Liver (tissue), 9 donors: Measurements from ENCODE around the gene FBXO3. TPM values are rescaled to one million over a fixed set of nuclear protein-coding genes. Genes with fewer than 3 reads are reported as not detected.

Experiments used
- DNase-seq: peaks from one replicate; pipeline ENCODE4 v3.0.0-alpha.2; 2017; ENCODE audit warnings: low spot score
- H3K27ac ChIP-seq, 2 donors: one replicate each; pipeline ENCODE4 v1.7.0; 2013; ENCODE audit warnings: inconsistent platforms in 2 of 2, low read length in 2 of 2, control low read depth in 1 of 2, low read depth in 1 of 2, mild to moderate bottlenecking in 1 of 2
- H3K27me3 ChIP-seq, 4 donors: one replicate each; pipeline versions ENCODE4 v1.6.1 to v1.7.0; 2013; ENCODE audit warnings: low read length in 3 of 4, inconsistent platforms in 1 of 4, mild to moderate bottlenecking in 1 of 4, moderate library complexity in 1 of 4; ENCODE audit not compliant: control insufficient read depth in 4 of 4, insufficient read depth in 4 of 4
- H3K36me3 ChIP-seq, 4 donors: one replicate each; pipeline versions ENCODE4 v1.6.1 to v1.7.0; 2013; ENCODE audit warnings: low read length in 3 of 4, mild to moderate bottlenecking in 3 of 4, low read depth in 1 of 4, moderate library complexity in 1 of 4; ENCODE audit not compliant: control insufficient read depth in 4 of 4, insufficient read depth in 3 of 4
- H3K4me1 ChIP-seq, 4 donors: one replicate each; pipeline versions ENCODE4 v1.6.1 to v1.7.0; 2013; ENCODE audit warnings: low read length in 3 of 4, mild to moderate bottlenecking in 3 of 4, moderate library complexity in 1 of 4; ENCODE audit not compliant: control insufficient read depth in 4 of 4, insufficient read depth in 4 of 4
- H3K4me3 ChIP-seq, 3 donors: one replicate each; pipeline versions ENCODE4 v1.6.1 to v1.7.0; 2013; ENCODE audit warnings: low read length in 3 of 3, control low read depth in 1 of 3, low read depth in 1 of 3, mild to moderate bottlenecking in 1 of 3
- H3K9ac ChIP-seq, 2 donors: one replicate each; pipeline ENCODE4 v1.7.0; 2013; ENCODE audit warnings: low read length in 2 of 2, mild to moderate bottlenecking in 2 of 2, moderate library complexity in 2 of 2, control low read depth in 1 of 2, low read depth in 1 of 2
- H3K9me3 ChIP-seq, 4 donors: one replicate each; pipeline versions ENCODE4 v1.6.1 to v1.7.0; 2013; ENCODE audit warnings: low read length in 3 of 4; ENCODE audit not compliant: control insufficient read depth in 4 of 4
- ATF3 ChIP-seq: IDR thresholded peaks from 2 replicates; pipeline ENCODE4 v1.6.1; 2016; ENCODE audit warnings: antibody characterized with exemption
- CTCF ChIP-seq: fragments of 150-350 bp; IDR thresholded peaks from 2 replicates; pipeline ENCODE4 v1.5.1; 2017; ENCODE audit warnings: improper control_type of control experiment, low read depth, low read length; ENCODE audit not compliant: missing input control
- FOXA2 ChIP-seq: IDR thresholded peaks from 2 replicates; pipeline ENCODE4 v1.6.1; 2016; ENCODE audit warnings: antibody characterized with exemption
- GABPA ChIP-seq, 2 donors: IDR thresholded peaks in 1 of 2; conservative IDR thresholded peaks in 1 of 2; 2 replicates each; pipeline ENCODE4 v1.6.1; 2016; ENCODE audit warnings: antibody characterized with exemption in 2 of 2, mild to moderate bottlenecking in 1 of 2, moderate library complexity in 1 of 2
- HNF4A ChIP-seq, 2 donors: conservative IDR thresholded peaks; 2 replicates each; pipeline ENCODE4 v1.6.1; 2016; ENCODE audit warnings: antibody characterized with exemption in 2 of 2, mild to moderate bottlenecking in 2 of 2
- HNF4G ChIP-seq: IDR thresholded peaks from 2 replicates; pipeline ENCODE4 v1.6.1; 2016; ENCODE audit warnings: antibody characterized with exemption
- JUND ChIP-seq, 2 donors: IDR thresholded peaks; 2 replicates each; pipeline ENCODE4 v1.6.1; 2016; ENCODE audit warnings: antibody characterized with exemption in 2 of 2
- MAX ChIP-seq: IDR thresholded peaks from 2 replicates; pipeline ENCODE4 v1.6.1; 2016; ENCODE audit warnings: antibody characterized with exemption
- NR2F2 ChIP-seq: IDR thresholded peaks from 2 replicates; pipeline ENCODE4 v1.6.1; 2016; ENCODE audit warnings: antibody characterized with exemption
- RAD21 ChIP-seq, 2 donors: IDR thresholded peaks; 2 replicates each; pipeline ENCODE4 v1.6.1; 2016; ENCODE audit warnings: antibody characterized with exemption in 2 of 2, mild to moderate bottlenecking in 2 of 2
- REST ChIP-seq: IDR thresholded peaks from 2 replicates; pipeline ENCODE4 v1.6.1; 2016; ENCODE audit warnings: antibody characterized with exemption, mild to moderate bottlenecking
- RXRA ChIP-seq, 2 donors: IDR thresholded peaks; 2 replicates each; pipeline ENCODE4 v1.6.1; 2017 to 2018; ENCODE audit warnings: antibody characterized with exemption in 2 of 2, mild to moderate bottlenecking in 1 of 2
- SP1 ChIP-seq: IDR thresholded peaks from 2 replicates; pipeline ENCODE4 v1.6.1; 2018; ENCODE audit warnings: antibody characterized with exemption, mild to moderate bottlenecking
- YY1 ChIP-seq: IDR thresholded peaks from 2 replicates; pipeline ENCODE4 v1.6.1; 2016; ENCODE audit warnings: antibody characterized with exemption, mild to moderate bottlenecking
- ZBTB33 ChIP-seq: IDR thresholded peaks from 2 replicates; pipeline ENCODE4 v1.6.1; 2016; ENCODE audit warnings: antibody characterized with exemption
- WGBS: extraction: QIAGEN DNeasy Blood & Tissue Kit; methylation state at CpG from one replicate; pipeline ENCODE4 v1.1.7; 2013; 5-methylcytosine and 5-hydroxymethylcytosine counted together
- polyA plus RNA-seq, 2 donors: library from polyadenylated mRNA; stranded (reverse) in 1 of 2; unstranded in 1 of 2; fragments of 200-250 nt in 1 of 2; fragments of >200 nt in 1 of 2; fragmentation: Nextera tagmentation in 1 of 2; extraction: Ambion mirVana in 1 of 2; gene quantifications; one replicate each; pipeline versions ENCODE4 v1.2.1 to v1.2.3, GENCODE V29; 2013 to 2015
- total RNA-seq, 2 donors: library from RNA; depleted of rRNA; stranded (reverse); fragments of >200 nt; gene quantifications; one replicate each; pipeline ENCODE4 v1.2.3, GENCODE V29; 2014
- donor health status: healthy.
- donor health status: healthy.
- donor health status: healthy.
- donor health status: healthy.
- donor health status: healthy.

The FBXO3 gene
- total and polyA plus RNA-seq, 4 donors, result 12.2 to 36.4 (median 18.8) TPM

GRCh38 chr11:33772870-33773269 is 1.4 kb downstream of the FBXO3 start:
- H3K27me3 ChIP-seq, result no peaks in the 10 kb centered on the region
- DNase-seq, result no peak
- H3K36me3 ChIP-seq, result peaks cover 0 to 7% (median 3%) of the 10 kb centered on the region in 4 donors
- no peaks in the 10 kb centered on the region for H3K9me3 ChIP-seq
- no peak overlapping the region for H3K9ac ChIP-seq
- H3K4me3 ChIP-seq, result peak overlapping the region in 2 of 3 donors; percentile 79 to 88
- no peak overlapping the region for H3K27ac ChIP-seq
- 70% methylated on average over 1 of the region's 1 CpG for WGBS
- peaks cover 8 to 45% (median 33%) of the 10 kb centered on the region in 4 donors for H3K4me1 ChIP-seq
- no peak for TF ChIP-seq GABPA (IDR thresholded peaks at IDR 0.05 in 1 of 2, conservative IDR thresholded peaks at IDR 0.05 in 1 of 2)

GRCh38 chr11:33772300-33772699 is 2.0 kb downstream of the FBXO3 start:
- Histone ChIP-seq H3K4me1 (peaks cover 8 to 45% (median 33%) of the 10 kb centered on the region in 4 donors), H3K9ac (no peak overlapping the region), H3K27ac (no peak overlapping the region), H3K27me3 (no peaks in the 10 kb centered on the region), H3K4me3 (no peak overlapping the region), H3K9me3 (no peaks in the 10 kb centered on the region), H3K36me3 (peaks cover 0 to 13% (median 5%) of the 10 kb centered on the region in 4 donors)
- TF ChIP-seq SP1 (no peak), NR2F2 (no peak)
- DNase-seq, result no peak
- WGBS, result 89% methylated on average over 4 of the region's 4 CpGs

GRCh38 chr11:33770236-33770635 is 4.1 kb downstream of the FBXO3 start:
- WGBS, result 27% methylated on average over 2 of the region's 2 CpGs
- Histone ChIP-seq H3K36me3 (peaks cover 0 to 24% (median 17%) of the 10 kb centered on the region in 4 donors), H3K9ac (peak overlapping the region in 1 of 2 donors; percentile 44), H3K9me3 (no peaks in the 10 kb centered on the region), H3K4me3 (no peak overlapping the region), H3K27me3 (no peaks in the 10 kb centered on the region), H3K4me1 (peaks cover 8 to 45% (median 33%) of the 10 kb centered on the region in 4 donors), H3K27ac (peak overlapping the region in 1 of 2 donors; percentile 46)
- DNase-seq, result no peak
- TF ChIP-seq SP1 (peak; percentile 51), ATF3 (no peak), MAX (peak; percentile 26), RAD21 (IDR thresholded peaks at IDR 0.05) (peak in 1 of 2 donors; percentile 15), ZBTB33 (no peak), RXRA (IDR thresholded peaks at IDR 0.05) (peak; percentile 7 to 64), REST (peak; percentile 55), HNF4G (no peak), FOXA2 (peak; percentile 42), CTCF (no peak), NR2F2 (no peak), JUND (IDR thresholded peaks at IDR 0.05) (peak in 1 of 2 donors; percentile 55), YY1 (peak; percentile 79), HNF4A (conservative IDR thresholded peaks at IDR 0.05) (peak; percentile 72 to 80)
